Mammary epithelial cell (primary cell): ENCODE data around the gene ASPG.

Experiments used
- CTCF ChIP-seq, 2 donors: IDR thresholded peaks in 1 of 2; conservative IDR thresholded peaks in 1 of 2; 2 replicates each; pipeline ENCODE4 v1.5.1; 2011 to 2012; ENCODE audit warnings: inconsistent platforms in 2 of 2, low read length in 2 of 2, mild to moderate bottlenecking in 2 of 2, control low read depth in 1 of 2, low read depth in 1 of 2; ENCODE audit not compliant: insufficient read depth in 1 of 2; ENCODE audit errors: extremely low read depth in 1 of 2
- EZH2 ChIP-seq: IDR thresholded peaks from 2 replicates; pipeline ENCODE4 v1.6.1; 2012; ENCODE audit warnings: low read length, inconsistent platforms, borderline replicate concordance

GRCh38 chr14:104140463-104141331 lies 55.2 kb downstream of the ASPG start:
- no peak for TF ChIP-seq CTCF (conservative IDR thresholded peaks at IDR 0.05 in 1 of 2, IDR thresholded peaks at IDR 0.05 in 1 of 2; ENCODE audit: extremely low read depth in 1 of 2, insufficient read depth in 1 of 2, low read depth in 1 of 2, low read length in 2 of 2)
- TF ChIP-seq EZH2: no peak
